BJ (cell line): Measurements from ENCODE around the gene DSTYK. TPM values are rescaled to one million over a fixed set of nuclear protein-coding genes. Genes with fewer than 3 reads are reported as not detected.

Source experiments
- CTCF ChIA-PET: fragments of 350-600 bp; formaldehyde crosslinking; extraction: SDS; loops from one replicate; lab custom pipeline; 2021; ENCODE audit warnings: antibody characterized with exemption, inconsistent platforms; lab: Yijun Ruan, JAX
- POLR2A ChIA-PET: fragments of 300-600 bp; sonication (Branson Sonifier 250); formaldehyde crosslinking; extraction: SDS; loops from one replicate; lab custom pipeline; 2021; ENCODE audit warnings: antibody characterized with exemption; lab: Charles Lee
- DNase-seq: peaks from one replicate; pipeline ENCODE4 v3.0.0-alpha.2; 2011; ENCODE audit warnings: low read depth
- H3K27me3 ChIP-seq: 2 replicates; pipeline ENCODE4 v1.6.0; 2011; ENCODE audit warnings: low read length; ENCODE audit not compliant: control insufficient read depth, insufficient read depth
- H3K36me3 ChIP-seq: 2 replicates; pipeline ENCODE4 v1.5.1; 2011; ENCODE audit warnings: low read length; ENCODE audit not compliant: control insufficient read depth, insufficient read depth
- H3K4me3 ChIP-seq: 2 replicates; pipeline ENCODE4 v1.5.1; 2011; ENCODE audit warnings: low read depth, mild to moderate bottlenecking, control low read depth, low read length
- CTCF ChIP-seq: IDR thresholded peaks from 2 replicates; pipeline ENCODE4 v1.5.1; 2011; ENCODE audit warnings: low read depth, mild to moderate bottlenecking, control low read depth, inconsistent platforms, low read length, moderate library complexity; ENCODE audit not compliant: insufficient read depth
- polyA plus RNA-seq: library from polyadenylated mRNA; depleted of rRNA; stranded (reverse); fragments of >200 nt; gene quantifications from 2 replicates; pipeline ENCODE4 v1.2.3, GENCODE V29; 2011

DSTYK gene
- polyA plus RNA-seq, 1 experiment: 9.7 TPM

DNA sequence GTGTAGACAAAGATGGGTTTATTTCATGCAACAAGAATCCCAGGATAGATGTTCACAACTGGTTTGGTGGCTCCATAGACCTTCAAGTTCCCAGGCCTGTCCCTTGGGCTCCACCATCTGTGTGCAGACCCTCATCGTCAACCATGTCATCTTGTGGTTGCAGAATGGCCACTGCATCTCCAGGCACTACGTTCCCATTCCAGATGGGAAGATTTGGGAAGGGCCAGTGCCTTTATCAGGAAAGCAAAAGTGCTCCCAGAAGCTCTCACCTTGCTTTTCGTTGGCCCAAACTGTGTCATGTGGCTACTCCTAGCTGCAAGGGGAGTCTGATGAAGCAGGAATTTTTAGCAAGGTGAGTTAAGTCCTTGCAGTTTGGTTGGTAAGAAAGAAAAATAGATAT is 29.1 kb upstream of the DSTYK start:
- no peak for DNase-seq
- H3K27me3 ChIP-seq: no peaks in the 10 kb centered on the region; the same call in 1 of the 2 replicates
- CTCF ChIA-PET: interaction anchor here (1.6 to 6.9 kb wide), 3 partner anchors 12 to 268 kb away, joined by 4 to 34 read pairs (median 24); partner anchors contain the start of gene TMCC2
- 0 out of 2 replicates have a peak, but pooled peaks cover 2% of the 10 kb centered on the region for H3K36me3 ChIP-seq
- no peak overlapping the region for H3K4me3 ChIP-seq
- no peak for TF ChIP-seq CTCF
- POLR2A ChIA-PET: no interaction called here

DNA sequence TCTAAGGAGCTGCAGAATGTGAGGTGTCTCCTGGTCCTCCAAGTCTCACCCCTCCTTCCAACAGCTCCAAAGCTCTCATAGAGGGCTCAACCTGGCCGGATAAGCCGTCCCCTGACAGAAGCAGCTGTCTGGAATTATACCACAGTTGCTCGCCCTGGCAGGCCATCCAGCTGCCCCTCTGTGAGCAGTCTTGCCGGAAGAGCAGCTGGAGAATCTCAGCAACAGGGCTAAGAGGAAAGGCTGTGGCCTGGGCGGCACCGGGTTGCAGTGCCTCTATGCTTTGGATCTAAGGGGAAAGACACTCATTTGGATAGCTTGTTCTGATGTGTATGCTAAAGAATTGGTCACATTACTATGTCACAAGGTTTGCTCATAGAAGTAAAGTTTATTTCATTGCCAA is 28.6 kb upstream of the DSTYK start:
- 0 out of 2 replicates have a peak, but pooled peaks cover 2% of the 10 kb centered on the region for H3K36me3 ChIP-seq
- H3K27me3 ChIP-seq: no peaks in the 10 kb centered on the region; the same call in 1 of the 2 replicates
- POLR2A ChIA-PET: no interaction called here
- CTCF ChIA-PET: interaction anchor here (1.3 to 6.9 kb wide), 4 partner anchors 11 to 267 kb away, joined by 4 to 34 read pairs (median 14); partner anchors contain the start of gene TMCC2
- no peak for DNase-seq
- H3K4me3 ChIP-seq: no peak overlapping the region
- TF ChIP-seq CTCF: no peak

DNA sequence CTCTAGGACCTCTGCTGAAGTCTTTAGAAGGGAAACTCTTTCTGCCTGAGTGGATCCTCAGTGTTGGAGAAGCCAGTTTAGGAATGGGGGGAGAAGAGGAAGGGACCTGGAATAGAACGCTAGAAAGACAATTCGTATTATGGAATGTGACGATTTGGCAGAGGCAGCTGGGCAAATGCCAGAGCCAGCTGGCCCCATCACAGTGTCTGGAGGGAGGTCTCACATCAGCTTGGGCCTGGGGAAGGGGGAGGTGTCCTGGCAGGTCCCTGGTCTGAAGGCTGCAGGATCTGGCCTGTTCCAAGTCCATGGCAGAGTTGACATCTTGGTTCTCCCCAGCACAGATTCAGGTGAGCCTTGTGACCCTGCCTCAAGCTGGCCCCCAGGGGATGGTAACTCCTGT is 27.6 kb upstream of the DSTYK start:
- TF ChIP-seq CTCF: no peak
- POLR2A ChIA-PET: no interaction called here
- CTCF ChIA-PET: interaction anchor here (0.9 to 6.9 kb wide), 5 partner anchors 10 to 98 kb away, joined by 3 to 34 read pairs (median 5); partner anchors contain the start of gene TMCC2
- no peak overlapping the region for H3K4me3 ChIP-seq
- H3K27me3 ChIP-seq: no peaks in the 10 kb centered on the region; the same call in 1 of the 2 replicates
- 0 out of 2 replicates have a peak, but pooled peaks cover 2% of the 10 kb centered on the region for H3K36me3 ChIP-seq
- no peak for DNase-seq

- ChIA-PET POLR2A (no interaction called here), CTCF (interaction anchor here (1.0 to 6.9 kb wide), 5 partner anchors 8 to 96 kb away, joined by 3 to 34 read pairs (median 5); partner anchors contain the start of gene TMCC2)
- no peak for DNase-seq
- no peak for TF ChIP-seq CTCF
- H3K27me3 ChIP-seq: no peaks in the 10 kb centered on the region; the same call in 1 of the 2 replicates
- no peak overlapping the region for H3K4me3 ChIP-seq
- 0 out of 2 replicates have a peak, but pooled peaks cover 2% of the 10 kb centered on the region for H3K36me3 ChIP-seq
Observed at GRCh38 chr1:205237526-205238484, 26.3 kb upstream of the DSTYK start.
